Fibroblast of skin of right quadriceps (primary cell): Measurements from ENCODE around the gene AMOTL1.

Experiments
- DNase-seq: peaks from one replicate; pipeline ENCODE4 v3.0.0-alpha.2; 2013

Gene AMOTL1

DNA sequence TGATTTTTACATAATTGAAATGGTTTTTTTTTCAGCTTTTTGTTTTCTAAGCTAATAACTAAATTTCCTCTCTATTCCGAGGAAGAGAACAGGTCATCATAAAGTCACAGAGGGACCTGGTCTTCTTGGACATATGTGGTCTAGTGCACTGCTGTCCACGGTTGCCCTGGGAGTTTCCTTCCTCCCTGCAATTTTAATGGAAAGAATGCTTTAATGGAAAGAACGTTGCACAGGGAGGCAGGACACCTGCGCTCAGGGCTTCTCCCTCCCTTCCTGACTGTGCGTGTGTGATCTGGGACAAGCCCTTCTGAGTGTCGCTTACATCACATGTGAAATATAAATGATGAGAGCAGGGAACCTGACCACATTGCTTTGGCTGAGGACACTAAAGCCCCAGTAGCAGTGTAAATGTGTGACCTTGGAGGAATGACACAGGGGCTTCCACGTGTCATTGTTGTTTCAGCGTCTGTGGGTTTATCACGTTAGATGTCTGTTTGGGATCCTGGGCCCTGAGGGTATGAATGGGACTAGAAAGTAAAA, 93.2 kb downstream of the AMOTL1 start:
- DNase-seq = no peak

DNA sequence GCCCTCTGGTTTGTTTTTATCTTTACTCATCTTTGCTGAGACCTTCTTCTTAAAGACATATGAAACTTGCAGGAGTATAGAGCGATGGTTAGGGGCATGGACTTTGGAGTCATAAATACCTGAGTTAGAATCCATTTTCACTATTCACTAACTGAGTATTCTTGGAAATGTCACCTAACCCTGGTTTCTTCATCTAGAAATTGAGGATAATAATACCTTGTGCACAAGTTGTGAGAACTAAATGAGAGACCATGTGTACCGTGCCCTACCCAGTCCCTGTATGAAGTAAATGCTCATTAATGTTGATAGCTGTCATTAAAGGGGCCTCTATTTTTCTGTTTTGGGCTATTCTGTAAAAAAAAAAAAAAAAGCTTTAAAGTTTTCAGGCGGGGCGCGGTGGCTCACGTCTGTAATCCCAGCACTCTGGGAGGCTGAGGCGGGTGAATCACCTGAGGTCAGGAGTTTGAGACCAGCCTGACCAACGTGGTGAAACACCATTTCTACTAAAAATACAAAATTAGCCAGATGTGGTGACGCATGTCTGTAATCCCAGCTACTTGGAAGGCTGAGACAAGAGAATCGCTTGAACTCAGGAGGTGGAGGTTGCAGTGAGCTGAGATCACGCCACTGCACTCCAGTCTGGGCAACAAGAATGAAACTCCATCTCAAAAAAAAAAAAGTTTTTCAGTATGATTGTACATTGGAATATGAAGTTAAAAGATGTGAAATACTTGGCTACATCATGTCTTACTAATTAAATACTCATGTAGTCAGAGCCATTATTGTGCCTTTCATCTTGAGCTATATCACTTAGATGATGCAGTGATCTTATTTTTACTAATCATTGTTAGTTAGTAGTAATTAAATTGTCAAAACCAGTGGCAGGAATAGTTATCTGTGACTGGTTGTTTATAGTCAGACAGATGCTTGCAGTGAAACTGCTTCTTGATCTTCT, 95.0 kb downstream of the AMOTL1 start:
- DNase-seq = no peak

DNA sequence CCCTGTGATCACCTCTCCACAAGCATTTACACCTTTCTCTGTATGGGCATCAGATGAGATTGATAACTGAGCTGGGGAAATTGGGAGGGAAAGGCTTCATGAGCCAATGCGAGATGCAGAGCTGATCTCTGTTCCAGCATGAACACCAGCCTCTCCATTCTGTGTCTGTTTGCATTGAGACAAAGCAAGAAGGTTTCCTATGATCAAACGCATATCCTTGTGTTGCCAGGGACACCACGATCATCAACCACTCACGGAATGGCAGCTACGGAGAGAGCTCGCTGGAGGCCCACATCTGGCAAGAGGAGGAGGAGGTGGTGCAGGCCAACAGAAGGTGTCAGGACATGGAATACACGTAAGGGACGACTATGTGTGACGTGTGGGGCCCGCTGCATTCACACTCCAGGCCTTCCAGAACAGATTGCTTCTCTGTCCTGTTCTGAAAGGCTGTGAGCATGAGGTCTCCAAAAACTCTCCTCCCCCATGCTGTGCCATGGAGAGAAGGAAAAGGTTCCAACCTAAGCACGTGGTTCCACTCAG, 96.4 kb downstream of the AMOTL1 start:
- no peak for DNase-seq

DNA sequence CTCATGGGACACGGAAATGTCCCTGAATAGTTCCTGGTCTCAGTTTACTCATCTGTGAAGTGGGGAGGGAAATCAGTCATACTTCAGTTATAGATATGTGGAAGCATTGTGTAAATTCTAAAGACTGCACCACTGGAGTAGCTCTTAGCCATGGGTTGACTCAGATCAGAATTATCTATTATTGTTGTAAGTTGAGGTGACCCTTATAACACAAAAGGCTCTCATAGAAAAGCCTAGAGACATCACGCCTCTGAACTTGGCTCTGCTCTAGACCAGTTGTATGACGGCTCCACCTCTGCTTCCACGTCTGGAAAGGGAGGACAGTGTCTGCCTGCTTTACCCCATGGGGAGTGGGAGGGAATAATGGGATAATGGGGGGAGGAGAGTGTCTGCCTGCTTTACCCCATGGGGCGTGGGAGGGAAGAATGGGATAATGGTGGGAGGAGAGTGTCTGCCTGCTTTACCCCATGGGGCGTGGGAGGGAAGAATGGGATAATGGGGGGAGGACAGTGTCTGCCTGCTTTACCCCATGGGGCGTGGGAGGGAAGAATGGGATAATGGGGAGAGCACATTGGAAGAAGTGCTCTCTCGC, 98.2 kb downstream of the AMOTL1 start:
- DNase-seq = no peak

DNA sequence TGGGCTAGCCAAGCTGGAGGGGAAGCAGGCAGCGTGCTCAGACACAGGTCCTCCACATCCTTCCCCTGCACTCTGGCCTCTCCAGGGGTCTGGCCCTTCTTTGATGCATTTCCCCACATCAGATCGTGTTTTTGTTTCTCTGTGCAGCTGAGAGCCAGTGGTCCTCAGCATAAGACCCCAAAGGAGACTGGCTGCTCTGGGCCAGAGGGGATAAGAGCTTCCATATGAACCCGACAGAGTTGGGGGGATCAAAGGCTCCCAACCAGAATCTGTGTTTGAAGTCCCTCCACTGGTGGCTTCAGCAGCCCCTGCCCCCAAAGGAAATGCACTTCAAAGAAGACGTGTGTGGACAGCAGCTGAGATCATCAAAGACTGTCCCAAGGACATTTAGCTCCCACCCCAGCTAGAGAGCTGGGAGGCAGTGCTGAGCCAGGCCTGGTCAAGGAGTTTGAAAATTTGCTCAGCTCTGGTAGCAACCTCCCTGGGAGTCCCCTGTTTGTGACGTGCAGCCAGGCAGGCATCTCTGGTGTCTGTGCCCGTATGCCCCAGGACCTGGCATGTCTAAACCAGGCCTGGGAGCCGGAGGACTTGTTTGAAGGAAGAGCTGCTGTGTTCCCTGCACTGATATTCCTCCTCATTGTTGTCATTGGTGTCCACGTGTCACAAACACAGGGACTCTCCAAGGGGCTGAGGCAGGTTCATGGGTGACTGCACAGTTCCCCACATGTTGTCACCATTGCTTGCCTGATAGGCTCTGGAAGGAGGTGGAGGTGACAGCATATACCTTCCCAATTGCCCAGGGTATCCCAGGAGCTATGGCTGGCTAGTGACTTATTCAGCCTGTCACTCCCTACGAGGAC, 99.0 kb downstream of the AMOTL1 start:
- DNase-seq = no peak

DNA sequence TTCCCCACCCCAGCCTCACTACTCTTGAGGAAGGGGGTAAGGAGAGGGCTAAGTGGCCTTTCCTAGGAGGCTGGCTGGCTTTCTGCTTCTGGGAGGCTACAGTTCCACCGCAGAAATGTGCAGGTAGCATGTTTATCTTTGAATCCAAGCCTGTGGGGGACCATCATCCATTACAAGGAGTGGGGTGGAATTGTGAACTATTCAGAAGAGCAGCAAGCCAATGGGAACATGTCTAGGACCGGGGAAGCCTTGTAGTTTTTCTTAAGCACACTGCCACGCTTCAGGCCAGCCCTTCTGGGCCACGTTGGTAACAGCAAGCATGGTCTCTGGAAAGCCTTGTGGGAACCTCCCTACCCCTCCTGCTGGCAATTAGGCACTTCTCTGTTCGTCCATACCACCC, 100.3 kb downstream of the AMOTL1 start:
- DNase-seq = no peak

DNA sequence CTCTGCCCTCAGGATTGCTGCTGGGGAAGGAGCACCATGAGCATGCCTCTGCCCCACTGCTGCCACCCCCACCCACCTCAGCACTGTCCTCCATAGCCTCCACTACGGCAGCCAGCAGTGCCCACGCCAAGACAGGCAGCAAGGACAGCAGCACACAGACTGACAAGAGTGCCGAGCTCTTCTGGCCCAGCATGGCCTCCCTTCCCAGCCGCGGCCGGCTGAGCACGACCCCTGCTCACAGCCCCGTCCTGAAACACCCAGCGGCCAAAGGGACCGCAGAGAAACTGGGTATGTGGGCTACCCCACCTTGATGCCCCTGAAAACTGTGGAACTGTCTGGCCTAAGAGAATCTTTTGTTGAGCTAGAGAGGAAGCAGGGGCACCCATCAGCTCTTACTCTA, 101.0 kb downstream of the AMOTL1 start:
- no peak for DNase-seq

DNA sequence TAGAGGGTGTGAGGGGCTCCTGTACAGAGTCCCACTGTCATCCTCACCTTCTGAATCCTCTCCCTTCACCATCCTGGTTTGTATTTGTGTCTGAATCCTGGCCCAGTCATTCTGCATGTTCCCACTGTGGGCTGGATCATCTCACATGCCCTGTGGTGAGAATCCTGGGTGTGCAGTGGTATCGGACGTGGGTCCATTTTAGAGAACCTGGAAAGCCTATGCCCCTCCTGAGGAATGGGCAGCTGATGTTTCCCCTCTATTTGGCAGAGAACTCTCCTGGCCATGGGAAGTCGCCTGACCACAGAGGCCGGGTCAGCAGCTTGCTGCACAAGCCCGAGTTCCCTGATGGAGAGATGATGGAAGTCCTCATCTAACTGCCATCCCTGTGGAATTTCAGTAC, 102.3 kb downstream of the AMOTL1 start:
- no peak for DNase-seq

DNA sequence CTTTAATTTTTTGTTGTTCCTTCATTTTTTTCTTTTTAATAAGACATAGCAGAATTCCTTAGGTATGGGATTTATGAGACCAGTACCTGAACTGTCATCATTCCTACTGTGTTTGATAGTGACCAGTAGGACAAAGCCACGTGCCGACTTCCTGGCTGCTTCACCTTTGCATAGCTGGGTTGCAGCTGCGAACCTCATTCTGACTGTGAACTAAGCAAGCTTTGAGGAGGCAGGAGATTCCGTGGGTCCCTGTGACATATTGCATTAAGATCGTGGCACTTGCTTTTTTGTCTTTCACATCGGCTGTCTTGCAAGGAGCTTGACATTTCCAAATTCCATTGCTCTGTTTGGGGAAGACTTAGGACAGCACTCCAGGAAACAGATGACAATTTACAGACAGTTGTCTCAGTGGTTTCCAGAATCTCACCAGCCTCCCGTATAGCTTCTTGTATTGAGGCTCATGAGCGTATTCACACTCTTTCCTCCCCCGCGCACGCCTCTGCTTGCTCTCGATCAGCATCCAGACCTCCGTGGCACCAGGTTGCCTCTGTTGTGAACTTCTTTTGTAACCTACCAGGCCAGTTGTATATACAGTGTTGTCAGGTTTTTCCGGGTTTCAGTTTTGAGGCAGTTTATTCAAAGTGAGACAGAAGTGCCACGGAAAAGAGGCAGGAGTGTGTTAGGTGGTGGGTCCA, 103.5 kb downstream of the AMOTL1 start:
- no peak for DNase-seq

DNA sequence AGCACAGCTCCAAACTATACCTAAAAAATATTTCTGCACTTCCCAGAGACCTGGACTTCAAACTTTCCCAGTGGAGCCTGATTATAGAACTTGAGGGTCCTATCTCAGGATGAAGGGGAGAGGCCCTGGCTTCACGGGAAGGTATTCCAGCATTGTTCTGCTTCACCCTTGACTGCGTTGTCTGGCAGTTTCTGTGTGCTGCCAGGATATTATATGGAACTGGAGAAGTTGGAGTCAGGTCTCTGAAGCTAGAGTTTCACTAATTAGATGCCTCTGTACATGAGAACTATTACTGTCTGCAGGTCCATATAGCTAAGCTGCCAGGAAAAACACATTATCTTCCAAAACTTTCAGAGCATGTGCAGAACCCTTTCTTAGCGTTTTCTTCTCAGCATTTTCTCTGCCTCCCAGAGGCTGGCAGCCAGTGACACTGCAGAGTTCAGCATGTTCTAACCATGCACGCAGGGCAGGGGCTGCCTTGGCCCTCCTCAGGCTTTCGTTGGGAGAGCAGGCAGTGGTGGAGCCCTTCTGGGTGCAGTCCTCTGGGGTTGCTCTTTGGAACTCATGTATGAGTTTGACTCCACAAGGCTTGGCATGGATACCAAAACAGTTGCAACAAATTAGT, 105.9 kb downstream of the AMOTL1 start:
- DNase-seq = no peak

DNA sequence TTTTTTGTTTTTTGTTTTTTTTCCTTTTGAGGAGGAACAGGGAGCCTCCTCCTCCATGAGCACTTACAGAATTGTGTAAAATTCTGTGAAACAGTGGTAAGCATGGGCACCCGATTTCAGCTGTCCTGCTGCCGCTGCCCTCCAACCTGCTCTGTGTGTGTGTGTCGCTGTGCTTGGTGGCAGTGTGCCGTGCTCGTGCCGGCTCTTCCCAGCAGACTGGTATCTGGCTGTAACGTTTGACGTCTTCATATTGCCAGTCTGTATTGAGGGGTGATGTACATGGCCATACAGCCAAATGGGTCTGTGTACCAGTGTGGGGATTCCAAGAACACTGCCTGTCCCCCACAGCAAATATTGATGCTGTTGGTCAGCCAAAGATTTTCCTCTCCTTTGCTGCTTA, 108.1 kb downstream of the AMOTL1 start:
- DNase-seq = no peak

DNA sequence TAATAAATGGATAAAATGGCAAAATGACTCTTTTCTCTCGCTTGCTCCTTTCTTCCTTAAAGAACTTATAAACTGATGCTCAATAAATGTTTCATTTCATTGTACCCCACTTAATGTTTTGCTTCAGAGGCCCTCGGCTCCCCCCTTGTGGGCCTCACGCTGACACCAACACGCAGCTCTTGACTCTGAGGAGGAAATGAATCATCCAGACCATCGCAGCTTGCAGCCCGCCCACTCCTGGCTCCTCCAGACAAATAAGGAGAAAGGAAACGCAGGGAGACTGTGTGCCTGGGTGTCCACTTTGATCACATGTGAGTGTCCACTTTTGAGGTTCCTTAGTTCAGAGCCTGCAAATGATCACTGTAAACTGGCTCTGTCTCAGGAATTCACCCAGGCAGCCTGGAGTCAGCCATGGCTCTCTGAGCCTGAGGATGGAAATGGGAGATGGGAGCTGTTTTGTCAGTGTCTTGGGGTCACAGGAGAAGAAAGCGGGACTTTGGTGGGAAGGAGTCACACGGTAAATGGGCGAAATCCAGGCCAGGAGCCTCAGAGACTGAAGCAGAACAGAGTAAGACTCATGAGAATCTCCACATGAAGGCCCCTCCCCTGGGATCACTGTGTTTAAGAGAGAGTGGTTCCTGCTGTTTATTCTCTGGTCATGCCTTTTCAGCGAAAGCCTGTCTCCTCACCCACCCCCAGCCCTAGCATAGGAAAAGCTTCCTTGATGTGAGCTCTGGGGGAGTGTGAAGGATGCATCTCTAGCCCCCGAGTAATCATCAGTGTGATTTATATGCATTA, 108.7 kb downstream of the AMOTL1 start:
- DNase-seq = peak; percentile 95

DNA sequence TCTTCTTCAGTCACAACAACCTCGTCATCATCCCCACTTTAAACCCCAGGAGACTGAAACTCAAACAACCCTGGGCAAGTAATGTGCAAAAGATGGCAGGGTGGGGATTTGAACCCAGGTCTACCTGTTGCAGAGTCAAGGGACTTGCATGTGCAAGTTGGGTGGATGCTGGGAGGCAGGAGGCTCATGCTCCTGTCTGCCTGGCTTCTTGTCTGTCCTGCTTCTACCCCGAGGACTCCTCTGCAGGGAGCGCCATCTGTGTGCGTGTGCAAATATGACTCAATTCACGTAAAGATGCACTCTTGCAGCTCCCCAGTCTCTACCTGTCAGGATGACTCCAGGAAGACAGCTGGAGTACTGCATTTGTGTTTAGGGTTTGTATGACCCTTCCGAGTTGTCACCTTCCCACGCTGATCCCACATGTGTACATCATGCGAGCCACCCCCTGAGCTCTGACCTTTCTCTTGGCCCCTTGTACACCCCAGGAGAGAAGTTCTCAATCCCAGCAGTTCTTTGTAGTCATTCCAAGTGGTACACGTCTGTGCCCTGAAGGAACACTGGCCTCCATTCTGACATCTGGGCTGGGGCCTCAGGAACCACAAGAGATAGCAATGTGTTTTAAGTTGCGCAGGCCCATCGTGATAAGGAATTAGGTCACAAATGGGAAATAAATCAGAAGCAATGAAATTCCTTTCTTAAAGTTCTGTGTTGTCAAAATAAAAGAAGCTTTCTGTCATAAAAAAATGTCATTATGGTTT, 109.5 kb downstream of the AMOTL1 start:
- no peak for DNase-seq

DNA sequence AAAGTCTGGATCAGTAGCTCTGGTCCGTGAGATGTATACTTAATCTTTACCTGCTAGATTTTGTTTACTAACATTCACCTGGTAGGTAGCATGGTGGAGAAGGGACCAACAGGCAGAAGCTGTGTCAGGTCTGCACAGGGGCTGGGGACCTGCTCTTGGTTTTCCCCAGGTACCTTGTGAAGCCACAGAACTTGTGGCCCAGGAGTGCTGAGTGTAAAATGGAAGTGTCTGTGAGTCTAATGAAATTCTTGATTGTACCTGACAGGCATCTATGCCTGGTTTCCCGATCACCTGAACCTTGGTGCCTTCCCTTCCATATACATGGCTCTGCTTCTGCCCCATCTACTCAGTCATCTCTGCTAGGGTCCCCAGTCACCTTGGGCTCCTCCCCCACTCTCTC, 110.8 kb downstream of the AMOTL1 start:
- DNase-seq = no peak

DNA sequence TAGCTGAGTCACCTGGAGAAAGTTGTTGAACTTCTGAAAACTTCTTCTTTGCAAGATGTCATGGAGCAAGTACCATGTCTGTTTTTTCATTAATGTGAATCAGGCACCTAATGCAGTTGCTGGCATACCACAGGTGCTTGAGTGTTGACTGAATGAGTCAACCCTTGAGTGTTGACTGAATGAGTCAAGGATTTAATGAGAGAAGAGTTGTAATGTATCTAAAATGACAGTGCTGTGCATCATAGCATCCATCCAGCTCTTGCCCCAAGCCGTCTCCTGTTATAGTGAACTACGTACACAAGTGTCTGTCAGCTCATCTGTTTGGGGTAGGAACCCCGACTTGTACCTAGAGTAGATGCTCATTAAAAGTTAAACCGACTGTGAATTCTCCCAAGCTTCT, 112.1 kb downstream of the AMOTL1 start:
- DNase-seq = peak; percentile 41

DNA sequence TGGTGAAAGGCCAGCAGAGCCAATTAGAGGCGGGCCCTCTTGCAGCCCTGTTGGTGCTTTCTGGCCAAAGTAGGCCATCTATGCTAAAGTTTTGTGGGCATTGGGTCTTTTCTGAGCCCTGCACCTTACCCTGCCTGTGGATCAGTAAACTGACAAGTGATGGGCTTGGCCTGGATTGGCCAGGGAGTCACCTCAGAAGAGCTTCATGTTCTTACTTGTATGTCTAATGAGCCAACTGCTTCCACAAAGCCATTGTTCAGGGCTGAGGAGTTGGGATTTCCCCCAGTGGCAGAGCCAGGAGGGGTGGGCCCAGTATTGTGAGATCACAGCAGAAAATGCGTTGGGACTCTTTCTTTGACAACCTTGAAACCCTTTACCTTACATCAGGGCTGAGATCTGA, 114.8 kb downstream of the AMOTL1 start:
- no peak for DNase-seq

DNA sequence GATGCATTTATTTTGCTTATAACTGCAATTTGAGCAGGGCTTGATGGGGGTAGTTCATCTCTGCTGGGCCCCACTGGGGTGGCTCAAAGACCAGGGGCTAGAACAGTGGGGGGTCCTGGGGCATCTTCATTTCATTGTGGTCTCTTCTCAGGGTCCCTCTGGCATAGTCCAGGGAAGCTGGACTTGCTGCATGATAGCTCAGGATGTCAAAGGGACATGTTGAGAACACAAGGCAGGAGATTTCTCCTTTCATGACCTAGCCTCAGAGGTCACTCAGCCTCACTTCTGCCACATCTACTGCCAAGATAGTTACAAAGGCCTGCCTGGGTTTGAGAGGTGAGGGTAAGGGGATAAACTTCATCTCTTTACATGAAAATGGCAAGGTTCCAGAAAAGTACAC, 115.7 kb downstream of the AMOTL1 start:
- no peak for DNase-seq

DNA sequence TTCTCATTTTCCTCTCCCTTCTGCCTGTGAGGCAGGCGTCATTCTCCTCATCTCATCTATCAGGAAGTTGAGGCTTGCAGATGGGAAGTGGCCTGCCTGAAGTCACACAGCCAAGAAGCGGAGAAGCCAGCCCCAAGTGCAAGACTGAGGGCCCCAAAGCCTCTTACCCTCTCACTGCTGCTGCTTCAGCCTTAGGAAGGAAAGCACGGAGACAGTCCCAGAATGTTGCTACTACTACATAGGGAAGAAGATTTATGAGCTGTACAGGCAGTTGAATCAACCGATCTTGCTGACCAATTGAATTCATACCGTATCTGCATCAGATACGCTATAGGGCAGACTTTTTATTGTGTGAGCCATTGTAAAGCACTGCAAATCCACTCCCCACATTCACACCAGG, 116.2 kb downstream of the AMOTL1 start:
- DNase-seq = no peak

DNA sequence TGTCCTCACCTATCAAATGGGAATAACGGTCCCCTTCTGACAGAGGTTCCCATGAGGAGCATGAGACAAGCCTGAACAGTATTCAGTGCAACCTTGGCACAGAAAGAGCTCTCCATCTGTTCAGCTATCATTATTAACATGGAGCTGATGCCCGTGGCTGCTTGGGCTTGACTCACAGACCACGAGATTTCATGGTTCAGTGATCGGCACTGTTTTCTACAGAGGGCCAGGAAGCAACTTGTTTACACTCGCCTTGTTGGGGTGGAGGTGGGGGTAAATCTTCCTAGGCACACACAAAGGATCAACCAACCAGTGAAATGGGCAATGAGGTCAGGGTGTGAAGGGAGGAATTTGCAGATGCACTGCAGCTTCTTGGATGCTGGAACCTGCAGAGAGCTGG, 117.0 kb downstream of the AMOTL1 start:
- peak; percentile 28 for DNase-seq

DNA sequence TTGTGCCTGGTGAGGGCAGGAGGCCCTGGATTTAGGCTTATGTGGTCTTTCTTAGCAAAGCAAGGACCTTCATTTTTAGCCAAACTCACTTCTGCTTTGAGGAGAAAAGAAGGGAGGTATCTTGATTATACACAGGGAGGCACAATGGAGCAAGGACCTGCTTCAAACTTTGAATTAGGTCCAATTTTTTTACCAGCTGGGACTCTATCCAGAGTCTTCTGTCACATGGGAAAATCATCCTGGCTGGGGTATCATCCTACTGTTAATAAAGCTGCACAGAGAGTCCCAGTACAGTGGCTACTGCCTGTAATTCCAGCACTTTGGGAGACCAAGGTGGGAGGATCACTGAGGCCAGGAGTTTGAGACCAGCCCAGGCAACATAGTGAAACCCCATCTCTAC, 117.4 kb downstream of the AMOTL1 start:
- DNase-seq = no peak
